ENCODE results near the gene PYGM. TPM values are rescaled to one million over a fixed set of nuclear protein-coding genes. Genes with fewer than 3 reads are reported as not detected.

The PYGM gene
- total and polyA plus RNA-seq, 2 donors (not counting 3 experiments of a cell fraction or from before 2014, with no cell fraction given), result 0.10 to 0.62 TPM

GRCh38 chr11:64711956-64712362 lies 47.8 kb downstream of the PYGM start:
- dilution Hi-C loops (cut with MboI; ENCODE audit: extremely low pct_ligation_motif_present, low sequenced_read_pairs) (no loop called here), intact Hi-C loops (cut with micrococcal nuclease) (no loop called here)
- POLR2A ChIA-PET, result no interaction called here
- Histone ChIP-seq H3K9me3 (replicated peaks; ENCODE audit: control insufficient read depth, insufficient read depth, low read length) (no peaks in the 10 kb centered on the region), H3K4me3 (replicated peaks in 1 of 3; ENCODE audit: insufficient read depth in 1 of 3, low read depth in 1 of 3, low read length in 3 of 3) (no peak overlapping the region), H2AFZ (ENCODE audit: low read depth, low read length) (no peak overlapping the region), H3K4me2 (ENCODE audit: insufficient read depth, low read length) (no peak overlapping the region), H3K4me1 (ENCODE audit: control insufficient read depth, extremely low read depth, insufficient read depth, low read length) (no peaks in the 10 kb centered on the region), H3K27ac (ENCODE audit: insufficient read depth, low read depth, low read length) (no peak overlapping the region), H3K79me2 (ENCODE audit: control insufficient read depth, insufficient read depth, low read length) (no peaks in the 10 kb centered on the region), H3K27me3 (ENCODE audit: control insufficient read depth in 2 of 2, insufficient read depth in 2 of 2, low read length in 2 of 2) (peaks cover 54 to 70% of the 10 kb centered on the region in 2 experiments), H3K9ac (replicated peaks; ENCODE audit: extremely low read depth, insufficient read depth, low read length) (no peak overlapping the region), H3K9me1 (replicated peaks; ENCODE audit: control insufficient read depth, extremely low read depth, insufficient read depth, low read length) (no peaks in the 10 kb centered on the region), H3K36me3 (ENCODE audit: control insufficient read depth in 2 of 2, extremely low read depth in 1 of 2, insufficient read depth in 2 of 2, low read length in 2 of 2) (no peaks in the 10 kb centered on the region), H4K20me1 (replicated peaks; ENCODE audit: control insufficient read depth, extremely low read depth, insufficient read depth, low read length) (no peaks in the 10 kb centered on the region)
- no TSS peak for BruUV-seq (replicated peaks)
- DNase-seq (ENCODE audit: low read depth, low spot score), result no peak
- TF ChIP-seq MYC (IDR thresholded peaks at IDR 0.05; ENCODE audit: low read depth, low read length), result no peak
- TF ChIP-seq, protein P1, sequence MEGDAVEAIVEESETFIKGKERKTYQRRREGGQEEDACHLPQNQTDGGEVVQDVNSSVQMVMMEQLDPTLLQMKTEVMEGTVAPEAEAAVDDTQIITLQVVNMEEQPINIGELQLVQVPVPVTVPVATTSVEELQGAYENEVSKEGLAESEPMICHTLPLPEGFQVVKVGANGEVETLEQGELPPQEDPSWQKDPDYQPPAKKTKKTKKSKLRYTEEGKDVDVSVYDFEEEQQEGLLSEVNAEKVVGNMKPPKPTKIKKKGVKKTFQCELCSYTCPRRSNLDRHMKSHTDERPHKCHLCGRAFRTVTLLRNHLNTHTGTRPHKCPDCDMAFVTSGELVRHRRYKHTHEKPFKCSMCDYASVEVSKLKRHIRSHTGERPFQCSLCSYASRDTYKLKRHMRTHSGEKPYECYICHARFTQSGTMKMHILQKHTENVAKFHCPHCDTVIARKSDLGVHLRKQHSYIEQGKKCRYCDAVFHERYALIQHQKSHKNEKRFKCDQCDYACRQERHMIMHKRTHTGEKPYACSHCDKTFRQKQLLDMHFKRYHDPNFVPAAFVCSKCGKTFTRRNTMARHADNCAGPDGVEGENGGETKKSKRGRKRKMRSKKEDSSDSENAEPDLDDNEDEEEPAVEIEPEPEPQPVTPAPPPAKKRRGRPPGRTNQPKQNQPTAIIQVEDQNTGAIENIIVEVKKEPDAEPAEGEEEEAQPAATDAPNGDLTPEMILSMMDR (IDR thresholded peaks at IDR 0.05; ENCODE audit: extremely low read depth in 1 of 2, insufficient read depth in 1 of 2, low read depth in 1 of 2, low read length in 2 of 2), result no peak
- no peak for TF ChIP-seq POLR2AphosphoS5 (IDR thresholded peaks at IDR 0.05; ENCODE audit: insufficient read depth, low read depth, low read length)
- TF ChIP-seq EZH2 (IDR thresholded peaks at IDR 0.05; ENCODE audit: borderline replicate concordance, low read depth, low read length, severe bottlenecking), result no peak
- no peak for TF ChIP-seq GATA2 (IDR thresholded peaks at IDR 0.05; ENCODE audit: insufficient read depth, insufficient read length, low read depth, low read length)
- TF ChIP-seq JUN (IDR thresholded peaks at IDR 0.05; ENCODE audit: borderline replicate concordance, insufficient read depth, insufficient read length, low read depth), result no peak
- TF ChIP-seq MAX (IDR thresholded peaks at IDR 0.05; ENCODE audit: insufficient read depth, insufficient read length), result no peak
- no peak for TF ChIP-seq FOS (IDR thresholded peaks at IDR 0.05; ENCODE audit: borderline replicate concordance, insufficient read depth, low read length)
- TF ChIP-seq POLR2A (IDR thresholded peaks at IDR 0.05; ENCODE audit: low read depth, low read length), result no peak
- CTCF ChIA-PET, result no interaction called here
- no peak for FAIRE-seq

Measured in endothelial cell of umbilical vein (primary cell).